GM12878 (cell line): ENCODE results near the gene PLEKHN1. TPM values are rescaled to one million over a fixed set of nuclear protein-coding genes. Genes with fewer than 3 reads are reported as not detected.

Source experiments
- BMI1 ChIP-seq: fragments of 450-650 bp; IDR thresholded peaks from 2 replicates; pipeline ENCODE4 v1.6.1; 2016; ENCODE audit warnings: mild to moderate bottlenecking, moderate library complexity, borderline replicate concordance
- CBX5 ChIP-seq: sonication (generic); IDR thresholded peaks from 2 replicates; pipeline ENCODE4 v1.6.1; 2016; ENCODE audit warnings: low read depth, moderate library complexity, mild to moderate bottlenecking, inconsistent platforms
- E2F4 ChIP-seq: IDR thresholded peaks from 2 replicates; pipeline ENCODE4 v1.6.1; 2012; ENCODE audit warnings: low read depth, low read length, improper control_type of control experiment
- ESRRA ChIP-seq: IDR thresholded peaks from 2 replicates; pipeline ENCODE4 v1.6.1; 2012; ENCODE audit warnings: mild to moderate bottlenecking, low read length, improper control_type of control experiment
- KDM1A ChIP-seq: fragments of 200-600 bp; sonication (generic); IDR thresholded peaks from 2 replicates; pipeline ENCODE4 v1.6.1; 2016; ENCODE audit warnings: borderline replicate concordance
- MAX ChIP-seq: IDR thresholded peaks from 2 replicates; pipeline ENCODE4 v1.6.1; 2012; ENCODE audit warnings: low read depth, low read length, improper control_type of control experiment
- NFXL1 ChIP-seq: fragments of 450-650 bp; IDR thresholded peaks from 2 replicates; pipeline ENCODE4 v1.6.1; 2017; ENCODE audit warnings: antibody characterized with exemption, mild to moderate bottlenecking, borderline replicate concordance
- PAX8 ChIP-seq: fragments of 450-650 bp; IDR thresholded peaks from 2 replicates; pipeline ENCODE4 v1.6.1; 2017; ENCODE audit warnings: mild to moderate bottlenecking, moderate library complexity
- POLR2AphosphoS2 ChIP-seq: IDR thresholded peaks from 2 replicates; pipeline ENCODE4 v1.6.1; 2011; ENCODE audit warnings: low read depth, mild to moderate bottlenecking, low read length, improper control_type of control experiment, moderate library complexity
- PRDM15 ChIP-seq: fragments of 450-650 bp; formaldehyde crosslinking; IDR thresholded peaks from 2 replicates; pipeline ENCODE4 v1.4.0; 2020; ENCODE audit warnings: mild to moderate bottlenecking, moderate library complexity
- RBBP5 ChIP-seq: fragments of 200-600 bp; sonication (generic); conservative IDR thresholded peaks from 2 replicates; pipeline ENCODE4 v1.6.1; 2016
- RCOR1 ChIP-seq: conservative IDR thresholded peaks from 2 replicates; pipeline ENCODE4 v1.6.1; 2012; ENCODE audit warnings: low read depth, low read length, improper control_type of control experiment
- SP1 ChIP-seq: IDR thresholded peaks from one replicate; pipeline ENCODE4 v1.6.1; 2011; ENCODE audit warnings: low read depth, low read length
- STAT1 ChIP-seq: fragments of 450-650 bp; conservative IDR thresholded peaks from 2 replicates; pipeline ENCODE4 v1.6.1; 2014; ENCODE audit warnings: antibody characterized with exemption, mild to moderate bottlenecking
- SUPT20H ChIP-seq: IDR thresholded peaks from 2 replicates; pipeline ENCODE4 v1.6.1; 2011; ENCODE audit warnings: low read depth, mild to moderate bottlenecking, low read length, moderate library complexity, borderline replicate concordance; ENCODE audit not compliant: control insufficient read depth
- TCF12 ChIP-seq: IDR thresholded peaks from 2 replicates; pipeline ENCODE4 v1.6.1; 2011; ENCODE audit warnings: low read depth, mild to moderate bottlenecking, low read length
- USF1 ChIP-seq: IDR thresholded peaks from 2 replicates; pipeline ENCODE4 v1.6.1; 2011; ENCODE audit warnings: borderline replicate concordance, low read depth, mild to moderate bottlenecking, moderate library complexity, mixed read lengths, low read length; ENCODE audit not compliant: insufficient read depth; ENCODE audit errors: extremely low read length
- ZNF207 ChIP-seq: fragments of 450-650 bp; IDR thresholded peaks from 2 replicates; pipeline ENCODE4 v1.6.1; 2014; ENCODE audit warnings: antibody characterized with exemption, mild to moderate bottlenecking, borderline replicate concordance
- ZNF384 ChIP-seq: IDR thresholded peaks from 2 replicates; pipeline ENCODE4 v1.6.1; 2012; ENCODE audit warnings: low read depth, mild to moderate bottlenecking, low read length, improper control_type of control experiment, borderline replicate concordance
- polyA plus RNA-seq, 11 experiments: library from polyadenylated mRNA; depleted of rRNA in 4 of 11; unstranded in 6 of 11; stranded (reverse) in 5 of 11; fragments of >200 nt; fragmentation: Nextera tagmentation in 4 of 11; fragmentation: Illumina TruSeq in 1 of 11; extraction: Ambion mirVana in 4 of 11; extraction: Trizol in 1 of 11; gene quantifications; 1 replicate in 1 of 11; 2 replicates in 10 of 11; pipeline versions ENCODE4 v1.2.1 to v1.2.3, GENCODE V29; 2011 to 2016; ENCODE audit warnings: inconsistent platforms in 2 of 11, missing spikeins in 2 of 11, low read depth in 1 of 11
- total RNA-seq, 4 experiments: library from RNA; depleted of rRNA in 3 of 4; stranded (reverse); fragments of >200 nt in 3 of 4; fragmentation: Illumina TruSeq in 1 of 4; extraction: Trizol in 1 of 4; gene quantifications; 2 replicates each; pipeline versions ENCODE4 v1.2.1 to v1.2.3, GENCODE V29; 2013 to 2021
- TF ChIP-seq, protein P1 (sequence below): fragments of 450-650 bp; IDR thresholded peaks from 2 replicates; pipeline ENCODE4 v1.6.1; 2018; ENCODE audit warnings: mild to moderate bottlenecking, low read depth, moderate library complexity; ENCODE audit not compliant: partially characterized antibody

The PLEKHN1 gene
- total and polyA plus RNA-seq, 10 of the 15 experiments (the other 5 are each of a cell fraction or from before 2014, with no cell fraction given): 0.04 to 0.26 (median 0.18) TPM; not detected in 6

DNA sequence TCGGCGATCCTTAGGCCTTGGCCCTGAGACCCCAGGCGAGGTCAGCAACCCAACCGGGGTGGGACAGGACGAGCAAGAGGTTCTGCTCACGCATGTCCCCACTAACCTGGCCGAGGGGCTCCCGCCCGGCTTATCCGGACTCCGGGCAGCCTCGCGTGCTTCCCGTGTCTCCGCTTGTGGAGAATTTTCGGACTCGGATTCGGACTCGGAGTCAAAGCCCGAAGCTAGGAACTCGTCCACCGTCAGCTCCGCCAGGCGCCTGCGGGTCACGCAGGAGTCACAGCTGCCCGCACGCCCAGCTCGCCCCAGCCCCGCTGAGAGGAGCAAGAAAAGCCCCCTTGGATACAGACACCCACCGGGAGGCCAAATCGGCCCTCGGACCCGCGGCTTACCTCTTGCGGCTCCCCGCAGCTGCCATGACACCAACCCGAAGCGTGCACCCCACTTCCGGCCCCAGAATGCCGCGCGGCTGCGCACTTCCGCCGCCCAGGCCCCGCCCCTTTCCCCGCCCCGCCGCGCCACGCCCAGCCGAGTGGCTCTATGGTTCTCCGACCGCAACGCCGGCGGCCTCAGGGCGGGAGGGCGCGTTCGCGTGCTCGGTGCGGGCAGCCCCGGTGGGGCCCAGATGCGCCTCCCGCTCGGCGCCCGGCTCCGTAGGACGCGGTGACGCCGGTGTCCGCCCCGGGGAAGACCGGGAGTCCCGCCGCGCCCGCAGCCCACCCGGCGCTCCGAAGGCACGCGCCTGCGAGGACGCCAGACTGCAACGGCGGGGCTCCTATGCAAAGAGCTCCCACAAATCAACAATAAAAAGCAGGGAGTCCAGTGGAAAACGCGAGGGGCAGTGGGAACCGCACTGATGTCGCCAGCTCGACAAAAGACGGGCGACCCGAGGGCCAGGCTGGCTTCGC lies 7.2 kb upstream of the PLEKHN1 start, which contains the start of gene NOC2L (continued):
- TF ChIP-seq USF1 (no peak), PAX8 (no peak), CBX5 (no peak), TCF12 (0 out of 2 replicates have a peak, but pooled peaks have one; percentile 25), PRDM15 (no peak), KDM1A (no peak), STAT1 (no peak), SUPT20H (no peak), POLR2AphosphoS2 (no peak), RCOR1 (no peak), ZNF207 (no peak; the same call in 1 of the 2 replicates), NFXL1 (no peak), ZNF384 (no peak), BMI1 (peak; percentile 43; the same call in 1 of the 2 replicates), RBBP5 (no peak), ESRRA (no peak), SP1 (peak; percentile 71), E2F4 (no peak), MAX (peak; percentile 63; the same call in 1 of the 2 replicates)
- TF ChIP-seq, protein P1, sequence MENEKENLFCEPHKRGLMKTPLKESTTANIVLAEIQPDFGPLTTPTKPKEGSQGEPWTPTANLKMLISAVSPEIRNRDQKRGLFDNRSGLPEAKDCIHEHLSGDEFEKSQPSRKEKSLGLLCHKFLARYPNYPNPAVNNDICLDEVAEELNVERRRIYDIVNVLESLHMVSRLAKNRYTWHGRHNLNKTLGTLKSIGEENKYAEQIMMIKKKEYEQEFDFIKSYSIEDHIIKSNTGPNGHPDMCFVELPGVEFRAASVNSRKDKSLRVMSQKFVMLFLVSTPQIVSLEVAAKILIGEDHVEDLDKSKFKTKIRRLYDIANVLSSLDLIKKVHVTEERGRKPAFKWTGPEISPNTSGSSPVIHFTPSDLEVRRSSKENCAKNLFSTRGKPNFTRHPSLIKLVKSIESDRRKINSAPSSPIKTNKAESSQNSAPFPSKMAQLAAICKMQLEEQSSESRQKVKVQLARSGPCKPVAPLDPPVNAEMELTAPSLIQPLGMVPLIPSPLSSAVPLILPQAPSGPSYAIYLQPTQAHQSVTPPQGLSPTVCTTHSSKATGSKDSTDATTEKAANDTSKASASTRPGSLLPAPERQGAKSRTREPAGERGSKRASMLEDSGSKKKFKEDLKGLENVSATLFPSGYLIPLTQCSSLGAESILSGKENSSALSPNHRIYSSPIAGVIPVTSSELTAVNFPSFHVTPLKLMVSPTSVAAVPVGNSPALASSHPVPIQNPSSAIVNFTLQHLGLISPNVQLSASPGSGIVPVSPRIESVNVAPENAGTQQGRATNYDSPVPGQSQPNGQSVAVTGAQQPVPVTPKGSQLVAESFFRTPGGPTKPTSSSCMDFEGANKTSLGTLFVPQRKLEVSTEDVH: no peak
